HTR-8/SVneo (cell line): ENCODE data around the gene SIDT2.

Experiments used
- DNase-seq: peaks from one replicate; pipeline ENCODE4 v3.0.0; 2011; ENCODE audit warnings: low spot score, mixed read lengths; ENCODE audit not compliant: insufficient read length
- FAIRE-seq: peaks from 2 replicates; lab custom pipeline; 2011; peaks lifted over from hg19 to GRCh38; lab: Jason Lieb, UNC

Gene SIDT2

DNA sequence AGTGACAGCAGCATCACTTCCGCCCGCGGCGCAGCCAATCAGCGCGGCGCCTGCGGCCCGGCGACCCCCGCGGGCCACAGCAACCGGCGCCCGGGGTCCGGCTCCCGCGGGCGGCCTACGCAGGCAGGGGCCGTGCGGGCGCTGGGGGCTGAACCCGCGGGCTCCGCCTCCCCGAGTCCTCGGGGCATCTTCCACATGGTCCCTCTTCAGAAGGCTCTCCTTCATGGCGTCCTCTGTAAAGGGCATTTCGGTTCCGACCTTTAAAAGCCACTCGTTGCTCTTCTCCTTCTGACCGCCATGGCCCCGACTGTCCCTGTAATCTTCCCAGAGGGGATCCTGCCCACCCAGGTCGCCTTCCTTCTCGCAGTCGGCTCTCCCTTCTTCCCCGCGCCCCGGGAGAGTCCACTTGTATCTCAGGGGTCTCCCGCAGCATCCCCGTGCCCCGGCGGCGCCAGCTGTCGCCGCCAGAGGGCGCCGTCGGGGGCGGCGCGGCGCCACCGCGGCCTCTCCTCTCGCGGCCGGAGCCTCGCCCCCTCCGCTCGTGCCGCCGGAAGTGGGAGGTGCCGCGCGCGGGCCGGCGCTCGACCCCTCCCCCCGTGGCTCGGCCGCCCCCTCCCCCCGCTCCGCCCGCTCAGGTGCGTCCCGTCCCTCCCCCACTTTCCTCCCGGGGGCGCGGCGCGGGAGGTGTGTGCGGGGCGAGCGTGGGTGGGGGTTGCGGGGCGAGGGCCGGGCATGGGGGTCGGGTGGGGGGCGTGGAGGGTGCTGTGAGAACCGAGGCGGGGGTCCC is 53.7 kb downstream of the SIDT2 start, which contains the start of gene RNF214:
Gene RNF214 (plus strand): TSS at position 580 of the 787 bp plus-strand sequence. CDS start 1,602 bp downstream, outside the sequence.
- peak; percentile 89 for DNase-seq
- FAIRE-seq = peak; percentile 91

DNA sequence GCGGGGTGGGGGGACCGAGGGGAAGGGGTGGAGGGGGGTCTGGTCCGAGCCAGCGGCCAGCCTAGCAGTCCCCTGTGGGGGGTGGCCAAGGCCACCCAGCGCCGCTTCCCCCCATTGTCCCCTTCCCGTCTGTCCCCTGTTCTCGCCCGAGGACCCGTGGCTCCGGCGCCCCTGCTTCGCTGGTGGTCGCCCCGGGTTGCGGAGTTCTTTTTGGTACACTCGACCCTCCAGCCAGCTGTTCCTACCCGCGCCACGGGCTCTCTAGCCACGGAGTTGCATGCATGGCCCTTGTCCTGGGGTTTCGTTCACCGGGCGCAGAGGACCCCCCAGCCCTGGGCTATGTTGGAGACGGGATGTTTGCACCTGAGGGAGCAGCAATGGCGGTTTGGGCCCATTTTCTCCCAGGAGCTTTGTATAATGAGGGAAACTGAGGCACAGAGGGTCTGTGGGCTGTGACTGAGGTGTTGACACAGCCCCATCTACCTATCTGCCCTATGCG is 54.4 kb downstream of the SIDT2 start:
- DNase-seq (peak; percentile 17), FAIRE-seq (no peak)

DNA sequence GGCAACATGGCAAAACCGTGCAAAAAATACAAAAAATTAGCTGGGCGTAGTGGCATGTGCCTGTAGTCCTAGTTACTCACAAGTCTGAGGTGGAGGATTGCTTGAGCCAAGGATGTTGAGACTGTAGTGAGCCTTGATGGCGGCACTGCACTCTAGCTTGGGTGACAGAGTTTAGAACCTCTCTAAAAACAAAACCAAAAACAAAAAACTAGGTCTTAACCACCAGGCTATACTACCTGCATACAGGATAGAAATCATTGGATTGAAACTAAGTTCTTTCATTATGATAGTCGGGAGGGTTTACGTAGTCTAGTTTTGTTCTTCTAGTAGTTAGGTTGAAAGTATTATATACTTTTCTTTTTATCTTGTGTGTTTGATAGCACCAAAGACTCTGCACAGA is 59.7 kb downstream of the SIDT2 start:
- DNase-seq = no peak
- no peak for FAIRE-seq

DNA sequence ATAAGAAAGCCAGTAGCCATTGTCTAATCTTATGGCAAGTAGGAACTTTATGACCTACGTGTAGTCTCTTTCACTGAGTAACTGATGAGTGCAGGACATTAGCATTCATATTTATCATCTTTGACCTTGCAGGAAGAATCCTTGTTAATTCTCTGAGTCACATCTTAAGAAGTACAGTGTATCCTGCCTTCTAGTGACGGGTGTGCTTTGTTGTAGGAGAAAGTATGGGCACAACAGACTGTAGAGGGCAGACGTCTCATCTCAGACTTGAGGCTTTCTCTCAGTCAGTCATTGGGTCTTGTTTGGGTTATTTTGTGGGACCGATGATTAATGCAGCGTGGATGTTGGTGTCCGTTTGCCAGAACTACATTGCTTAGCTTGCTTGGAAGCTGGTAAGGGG is 60.8 kb downstream of the SIDT2 start:
- DNase-seq (peak; percentile 88), FAIRE-seq (peak; percentile 92)
